Smooth muscle cell (in vitro differentiated cells): ENCODE measurements around the gene XXYLT1. TPM values are rescaled to one million over a fixed set of nuclear protein-coding genes. Genes with fewer than 3 reads are reported as not detected.
A peak's percentile ranks its signal among the peaks of the same experiment; 100 is the strongest.

ENCODE experiments used
- DNase-seq: peaks from one replicate; lab custom pipeline; 2025; ENCODE audit not compliant: unreplicated experiment; lab: John Stamatoyannopoulos, UW
- H2AFZ ChIP-seq: fragments of 200-600 bp; sonication (generic); 2 replicates; pipeline ENCODE4 v1.6.0; 2016; ENCODE audit warnings: antibody characterized with exemption, low read depth, mild to moderate bottlenecking
- H3F3A ChIP-seq: fragments of 200-600 bp; sonication (generic); 2 replicates; pipeline ENCODE4 v1.6.0; 2017; ENCODE audit warnings: antibody characterized with exemption, low read depth
- H3K27ac ChIP-seq: fragments of 200-600 bp; sonication (generic); 2 replicates; pipeline ENCODE4 v1.5.1; 2016; ENCODE audit warnings: low read depth, mild to moderate bottlenecking
- H3K27me3 ChIP-seq: fragments of 200-600 bp; sonication (generic); 2 replicates; pipeline ENCODE4 v1.6.1; 2016; ENCODE audit warnings: low read depth, mild to moderate bottlenecking
- H3K36me3 ChIP-seq: fragments of 200-600 bp; sonication (generic); 2 replicates; pipeline ENCODE4 v1.5.1; 2016; ENCODE audit warnings: low read depth
- H3K4me1 ChIP-seq: fragments of 200-600 bp; sonication (generic); 2 replicates; pipeline ENCODE4 v1.5.1; 2016; ENCODE audit warnings: low read depth
- H3K4me2 ChIP-seq: fragments of 200-600 bp; sonication (generic); 2 replicates; pipeline ENCODE4 v1.6.0; 2016; ENCODE audit warnings: mild to moderate bottlenecking
- H3K4me3 ChIP-seq: fragments of 200-600 bp; sonication (generic); 2 replicates; pipeline ENCODE4 v1.5.1; 2016; ENCODE audit warnings: mild to moderate bottlenecking
- H3K79me2 ChIP-seq: fragments of 200-600 bp; sonication (generic); 2 replicates; pipeline ENCODE4 v1.6.0; 2016; ENCODE audit warnings: low read depth, mild to moderate bottlenecking
- H3K9ac ChIP-seq: fragments of 200-600 bp; sonication (generic); 2 replicates; pipeline ENCODE4 v1.6.0; 2016; ENCODE audit warnings: low read depth
- H3K9me3 ChIP-seq: fragments of 200-600 bp; sonication (generic); replicated peaks from 2 replicates; pipeline ENCODE4 v1.5.1; 2016; ENCODE audit warnings: low read depth
- H4K20me1 ChIP-seq: fragments of 200-600 bp; sonication (generic); 2 replicates; pipeline ENCODE4 v1.6.0; 2016; ENCODE audit warnings: low read depth
- WGBS: methylation state at CpG from one replicate; pipeline ENCODE4 v1.1.7; 2016; ENCODE audit warnings: low lambda C conversion rate; 5-methylcytosine and 5-hydroxymethylcytosine counted together
- polyA plus RNA-seq: library from polyadenylated mRNA; unstranded; fragments of >200 nt; fragmentation: Nextera tagmentation; extraction: Ambion mirVana; gene quantifications from 2 replicates; pipeline ENCODE4 v1.2.1, GENCODE V29; 2016
- total RNA-seq: library from RNA; depleted of rRNA; stranded (reverse); fragments of >200 nt; gene quantifications from 2 replicates; pipeline ENCODE4 v1.2.3, GENCODE V29; 2014
- TF ChIP-seq, protein P1 (sequence below): fragments of 200-600 bp; sonication (generic); IDR thresholded peaks from 2 replicates; pipeline ENCODE4 v1.5.1; 2017; ENCODE audit warnings: borderline replicate concordance, mild to moderate bottlenecking, antibody characterized with exemption; ENCODE audit not compliant: insufficient read depth, poor library complexity, severe bottlenecking

XXYLT1 gene
- total and polyA plus RNA-seq, 2 experiments from 2014 or later: 22.2 to 35.4 TPM

- Histone ChIP-seq H3K79me2 (no peaks in the 10 kb centered on the region), H3K27ac (peak overlapping the region; percentile 91), H3K4me1 (peaks cover 16% of the 10 kb centered on the region), H3K9ac (peak overlapping the region; percentile 1), H2AFZ (no peak overlapping the region), H3K4me2 (peak overlapping the region; percentile 71), H3K9me3 (no peaks in the 10 kb centered on the region), H3K4me3 (no peak overlapping the region), H4K20me1 (no peaks in the 10 kb centered on the region), H3F3A (peaks cover 9% of the 10 kb centered on the region), H3K27me3 (no peaks in the 10 kb centered on the region), H3K36me3 (no peaks in the 10 kb centered on the region)
- TF ChIP-seq, protein P1, sequence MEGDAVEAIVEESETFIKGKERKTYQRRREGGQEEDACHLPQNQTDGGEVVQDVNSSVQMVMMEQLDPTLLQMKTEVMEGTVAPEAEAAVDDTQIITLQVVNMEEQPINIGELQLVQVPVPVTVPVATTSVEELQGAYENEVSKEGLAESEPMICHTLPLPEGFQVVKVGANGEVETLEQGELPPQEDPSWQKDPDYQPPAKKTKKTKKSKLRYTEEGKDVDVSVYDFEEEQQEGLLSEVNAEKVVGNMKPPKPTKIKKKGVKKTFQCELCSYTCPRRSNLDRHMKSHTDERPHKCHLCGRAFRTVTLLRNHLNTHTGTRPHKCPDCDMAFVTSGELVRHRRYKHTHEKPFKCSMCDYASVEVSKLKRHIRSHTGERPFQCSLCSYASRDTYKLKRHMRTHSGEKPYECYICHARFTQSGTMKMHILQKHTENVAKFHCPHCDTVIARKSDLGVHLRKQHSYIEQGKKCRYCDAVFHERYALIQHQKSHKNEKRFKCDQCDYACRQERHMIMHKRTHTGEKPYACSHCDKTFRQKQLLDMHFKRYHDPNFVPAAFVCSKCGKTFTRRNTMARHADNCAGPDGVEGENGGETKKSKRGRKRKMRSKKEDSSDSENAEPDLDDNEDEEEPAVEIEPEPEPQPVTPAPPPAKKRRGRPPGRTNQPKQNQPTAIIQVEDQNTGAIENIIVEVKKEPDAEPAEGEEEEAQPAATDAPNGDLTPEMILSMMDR: no peak
- WGBS: 22% methylated on average over 7 of the region's 7 CpGs
- DNase-seq: no peak
These were observed 89.1 kb downstream of the XXYLT1 start for GRCh38 chr3:195181741-195182469.

- no peak overlapping the region for H3K4me2 ChIP-seq
- no peak overlapping the region for H3K4me3 ChIP-seq
- no peak overlapping the region for H2AFZ ChIP-seq
These were observed 89.9 kb downstream of the XXYLT1 start for GRCh38 chr3:195181113-195181498.

DNA sequence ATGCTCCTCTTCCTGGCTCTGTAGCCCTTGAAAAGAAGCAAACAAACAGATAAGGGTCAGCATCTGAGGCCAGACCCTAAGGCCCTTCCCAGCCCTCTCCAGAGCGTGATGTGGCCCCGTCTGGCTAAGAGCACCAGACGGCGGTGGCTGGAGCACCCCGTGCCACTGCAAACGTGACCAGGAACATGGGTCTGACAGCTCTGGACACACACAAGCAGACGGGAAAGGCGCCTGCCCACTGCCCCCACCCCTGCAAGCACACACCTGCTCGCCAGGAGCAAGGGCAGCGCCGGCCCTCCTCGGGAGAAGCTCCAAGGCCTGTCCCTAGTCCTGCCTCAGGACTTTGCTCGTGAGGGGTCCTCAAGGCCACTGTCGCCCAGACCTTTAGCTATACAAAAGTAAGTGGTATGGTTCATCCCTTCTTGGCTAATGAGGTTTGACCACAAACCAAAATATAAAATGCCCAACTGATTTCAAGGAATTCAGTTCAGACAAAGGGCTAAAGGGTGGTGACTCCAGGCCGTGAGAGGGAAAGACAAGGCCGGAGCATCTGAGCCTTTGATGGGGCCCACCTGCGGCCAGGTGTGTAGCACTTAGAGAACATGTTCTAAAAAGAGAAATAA lies 90.4 kb downstream of the XXYLT1 start:
- H3K9me3 ChIP-seq: no peaks in the 10 kb centered on the region
- no peak overlapping the region for H3K4me2 ChIP-seq
- no peaks in the 10 kb centered on the region for H3K36me3 ChIP-seq
- no peak overlapping the region for H3K9ac ChIP-seq
- no peak overlapping the region for H2AFZ ChIP-seq
- H3K27ac ChIP-seq: peak overlapping the region; percentile 91
- H3K27me3 ChIP-seq: no peaks in the 10 kb centered on the region
- peaks cover 16% of the 10 kb centered on the region for H3K4me1 ChIP-seq
- DNase-seq: no peak
- no peaks in the 10 kb centered on the region for H4K20me1 ChIP-seq
- 82% methylated on average over 17 of the region's 17 CpGs for WGBS
- TF ChIP-seq, protein P1: no peak
- no peaks in the 10 kb centered on the region for H3K79me2 ChIP-seq
- no peak overlapping the region for H3K4me3 ChIP-seq
- peaks cover 9% of the 10 kb centered on the region for H3F3A ChIP-seq

More at GRCh38 chr3:195181113-195181498, 89.9 kb downstream of the XXYLT1 start:
- Histone ChIP-seq H3K27ac (peak overlapping the region; percentile 91), H3K36me3 (no peaks in the 10 kb centered on the region), H3K79me2 (no peaks in the 10 kb centered on the region), H3K9ac (no peak overlapping the region), H3F3A (peaks cover 9% of the 10 kb centered on the region), H4K20me1 (no peaks in the 10 kb centered on the region), H3K4me1 (peaks cover 16% of the 10 kb centered on the region), H3K9me3 (no peaks in the 10 kb centered on the region), H3K27me3 (no peaks in the 10 kb centered on the region)
- DNase-seq: no peak
- WGBS: 99% methylated on average over 9 of the region's 9 CpGs
- TF ChIP-seq, protein P1: no peak
